ENCODE results near the gene YAP1. TPM values are rescaled to one million over a fixed set of nuclear protein-coding genes. Genes with fewer than 3 reads are reported as not detected.

The YAP1 gene
- total RNA-seq, 2 donors from 2014 or later: 137 to 210 TPM

DNA sequence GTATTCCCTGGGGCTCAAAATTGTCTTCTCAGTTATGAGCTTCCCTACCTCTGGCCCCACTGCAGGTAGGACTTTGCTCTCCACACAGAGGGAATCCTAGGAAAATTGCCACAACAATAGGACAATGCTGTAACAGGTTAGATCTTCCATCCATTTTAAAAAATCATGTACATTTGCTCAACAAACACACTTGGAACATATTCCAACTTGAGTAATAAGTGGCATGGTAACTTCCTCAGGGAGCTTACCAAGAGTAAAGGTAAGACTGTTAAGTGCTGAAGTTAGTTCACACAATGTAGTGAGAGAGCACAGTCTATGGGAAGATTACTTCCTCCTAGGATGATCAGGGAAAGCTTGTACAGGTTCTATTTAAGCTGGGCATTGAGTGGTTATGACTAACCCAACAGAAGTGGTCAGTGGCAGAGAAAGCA is 128.2 kb downstream of the YAP1 start:
- H3K36me3 ChIP-seq: no peaks in the 10 kb centered on the region
- H3K27me3 ChIP-seq (replicated peaks; ENCODE audit: insufficient read depth): no peaks in the 10 kb centered on the region
- H3K4me3 ChIP-seq: no peak overlapping the region
- H3K4me1 ChIP-seq (replicated peaks): no peaks in the 10 kb centered on the region
- DNase-seq (ENCODE audit: low spot score): no peak
- no peak for TF ChIP-seq POLR2AphosphoS5 (IDR thresholded peaks at IDR 0.05)
- TF ChIP-seq, protein P1, sequence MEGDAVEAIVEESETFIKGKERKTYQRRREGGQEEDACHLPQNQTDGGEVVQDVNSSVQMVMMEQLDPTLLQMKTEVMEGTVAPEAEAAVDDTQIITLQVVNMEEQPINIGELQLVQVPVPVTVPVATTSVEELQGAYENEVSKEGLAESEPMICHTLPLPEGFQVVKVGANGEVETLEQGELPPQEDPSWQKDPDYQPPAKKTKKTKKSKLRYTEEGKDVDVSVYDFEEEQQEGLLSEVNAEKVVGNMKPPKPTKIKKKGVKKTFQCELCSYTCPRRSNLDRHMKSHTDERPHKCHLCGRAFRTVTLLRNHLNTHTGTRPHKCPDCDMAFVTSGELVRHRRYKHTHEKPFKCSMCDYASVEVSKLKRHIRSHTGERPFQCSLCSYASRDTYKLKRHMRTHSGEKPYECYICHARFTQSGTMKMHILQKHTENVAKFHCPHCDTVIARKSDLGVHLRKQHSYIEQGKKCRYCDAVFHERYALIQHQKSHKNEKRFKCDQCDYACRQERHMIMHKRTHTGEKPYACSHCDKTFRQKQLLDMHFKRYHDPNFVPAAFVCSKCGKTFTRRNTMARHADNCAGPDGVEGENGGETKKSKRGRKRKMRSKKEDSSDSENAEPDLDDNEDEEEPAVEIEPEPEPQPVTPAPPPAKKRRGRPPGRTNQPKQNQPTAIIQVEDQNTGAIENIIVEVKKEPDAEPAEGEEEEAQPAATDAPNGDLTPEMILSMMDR (IDR thresholded peaks at IDR 0.05): no peak
- TF ChIP-seq POLR2A (IDR thresholded peaks at IDR 0.05): no peak
- no peak overlapping the region for H3K27ac ChIP-seq
- no peaks in the 10 kb centered on the region for H3K9me3 ChIP-seq
- intact Hi-C loops (cut with DNase I): no loop called here

DNA sequence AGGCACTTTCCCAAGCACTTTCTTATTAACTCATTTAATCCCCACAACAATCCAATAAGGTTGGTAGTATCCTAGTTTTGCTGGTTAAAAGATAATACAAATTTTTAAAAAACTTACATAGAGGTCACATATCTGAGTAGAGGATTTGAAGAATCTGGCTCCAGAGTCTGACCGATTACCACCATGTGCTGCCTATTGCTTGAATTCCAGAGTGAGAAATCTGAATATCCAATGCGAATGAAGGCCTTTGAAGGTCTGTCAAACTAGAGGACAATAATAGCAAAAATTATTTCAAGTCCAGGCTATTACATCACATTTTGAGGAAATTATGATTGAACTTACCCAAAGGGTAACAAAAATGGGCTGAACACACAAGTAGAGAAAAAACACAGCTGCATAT is 129.2 kb downstream of the YAP1 start:
- Histone ChIP-seq H3K4me1 (replicated peaks) (no peaks in the 10 kb centered on the region), H3K4me3 (no peak overlapping the region), H3K9me3 (no peaks in the 10 kb centered on the region), H3K36me3 (no peaks in the 10 kb centered on the region), H3K27me3 (replicated peaks; ENCODE audit: insufficient read depth) (no peaks in the 10 kb centered on the region), H3K27ac (no peak overlapping the region)
- intact Hi-C loops (cut with DNase I): no loop called here
- no peak for TF ChIP-seq POLR2A (IDR thresholded peaks at IDR 0.05)
- TF ChIP-seq POLR2AphosphoS5 (IDR thresholded peaks at IDR 0.05): no peak
- TF ChIP-seq, protein P1 (IDR thresholded peaks at IDR 0.05): no peak
- DNase-seq (ENCODE audit: low spot score): no peak
- WGBS: 99% methylated on average over 2 of the region's 2 CpGs

GRCh38 chr11:102239911-102240310 is 129.7 kb downstream of the YAP1 start:
- Histone ChIP-seq H3K27ac (no peak overlapping the region), H3K36me3 (no peaks in the 10 kb centered on the region), H3K4me1 (replicated peaks) (no peaks in the 10 kb centered on the region), H3K4me3 (no peak overlapping the region), H3K9me3 (no peaks in the 10 kb centered on the region), H3K27me3 (replicated peaks; ENCODE audit: insufficient read depth) (no peaks in the 10 kb centered on the region)
- intact Hi-C loops (cut with DNase I): no loop called here
- no peak for DNase-seq (ENCODE audit: low spot score)
- 90% methylated on average over 6 of the region's 6 CpGs for WGBS
- TF ChIP-seq POLR2AphosphoS5 (IDR thresholded peaks at IDR 0.05): no peak
- TF ChIP-seq, protein P1 (IDR thresholded peaks at IDR 0.05): no peak
- no peak for TF ChIP-seq POLR2A (IDR thresholded peaks at IDR 0.05)

GRCh38 chr11:102240502-102240901 is 130.3 kb downstream of the YAP1 start:
- Histone ChIP-seq H3K4me1 (replicated peaks) (no peaks in the 10 kb centered on the region), H3K36me3 (no peaks in the 10 kb centered on the region), H3K4me3 (no peak overlapping the region), H3K27me3 (replicated peaks; ENCODE audit: insufficient read depth) (no peaks in the 10 kb centered on the region), H3K27ac (no peak overlapping the region), H3K9me3 (no peaks in the 10 kb centered on the region)
- intact Hi-C loops (cut with DNase I): no loop called here
- DNase-seq (ENCODE audit: low spot score): no peak
- no peak for TF ChIP-seq POLR2A (IDR thresholded peaks at IDR 0.05)
- TF ChIP-seq POLR2AphosphoS5 (IDR thresholded peaks at IDR 0.05): no peak
- WGBS: 48% methylated on average over 2 of the region's 2 CpGs

DNA sequence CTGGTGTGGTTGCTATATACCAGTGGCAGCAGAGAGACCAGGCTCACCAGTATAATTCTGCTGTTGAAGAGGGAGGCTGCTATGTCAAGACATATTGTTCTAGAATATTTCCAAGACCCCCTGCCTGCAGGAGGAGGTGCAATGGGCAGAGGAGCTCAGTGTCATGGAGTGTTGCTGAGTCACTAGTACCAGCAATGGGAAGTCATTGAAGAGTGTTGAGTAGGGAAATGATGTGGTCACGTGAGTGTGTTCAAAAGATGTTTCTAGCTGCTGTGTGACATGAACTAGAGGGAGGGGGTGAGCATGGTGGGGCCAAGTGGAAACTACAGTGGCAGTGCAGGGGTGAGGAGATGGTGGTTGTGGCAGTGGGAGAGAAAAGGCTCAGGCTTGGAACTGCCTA is 130.8 kb downstream of the YAP1 start:
- no peak overlapping the region for H3K27ac ChIP-seq
- intact Hi-C loops (cut with DNase I): no loop called here
- no peaks in the 10 kb centered on the region for H3K4me1 ChIP-seq (replicated peaks)
- H3K36me3 ChIP-seq: no peaks in the 10 kb centered on the region
- no peak overlapping the region for H3K4me3 ChIP-seq
- H3K9me3 ChIP-seq: no peaks in the 10 kb centered on the region
- TF ChIP-seq POLR2AphosphoS5 (IDR thresholded peaks at IDR 0.05): no peak
- TF ChIP-seq, protein P1 (IDR thresholded peaks at IDR 0.05): no peak
- TF ChIP-seq POLR2A (IDR thresholded peaks at IDR 0.05): no peak
- H3K27me3 ChIP-seq (replicated peaks; ENCODE audit: insufficient read depth): no peaks in the 10 kb centered on the region
- WGBS: 82% methylated on average over 1 of the region's 1 CpG
- no peak for DNase-seq (ENCODE audit: low spot score)
